ENCODE measurements around the gene MIGA2.

- TF ChIP-seq YY1 (IDR thresholded peaks at IDR 0.05; ENCODE audit: borderline replicate concordance in 1 of 3, control insufficient read depth in 1 of 3, extremely low read depth in 1 of 3, insufficient read depth in 3 of 3, insufficient read length in 1 of 3, insufficient replicate concordance in 2 of 3, low read depth in 1 of 3, low read length in 2 of 3) (no peak), ARHGAP35 (IDR thresholded peaks at IDR 0.05; ENCODE audit: partially characterized antibody) (no peak)
Observed at GRCh38 chr9:129093602-129094386, 57.4 kb downstream of the MIGA2 start.
